ENCODE results near the gene ZNF497.
"Not testable (repeated sequence)": the region's sequence is repeated elsewhere in the genome, so short reads cannot be mapped to it uniquely, and the experiment has no call there.

ZNF497 gene

GRCh38 chr19:58393725-58394033 lies 31.1 kb upstream of the ZNF497 start:
- no peak for DNase-seq

- DNase-seq: no peak
These were observed 30.6 kb upstream of the ZNF497 start for GRCh38 chr19:58392945-58393724.

GRCh38 chr19:58388175-58388526 lies 25.6 kb upstream of the ZNF497 start:
- DNase-seq: no peak

GRCh38 chr19:58387338-58388174 lies 25.0 kb upstream of the ZNF497 start:
- DNase-seq: no peak

GRCh38 chr19:58386576-58387337 lies 24.2 kb upstream of the ZNF497 start, which contains the start of gene RPS5:
TSS of gene RPS5 (plus strand) at chr19:58387269. CDS start at chr19:58388138, 869 bp downstream.
- DNase-seq: peak; percentile 98

- DNase-seq: no peak
These were observed 23.5 kb upstream of the ZNF497 start for GRCh38 chr19:58385891-58386575.

- no peak for DNase-seq
These were observed 22.9 kb upstream of the ZNF497 start for GRCh38 chr19:58385313-58385890.

GRCh38 chr19:58382997-58383603 lies 20.5 kb upstream of the ZNF497 start:
- DNase-seq: no peak

GRCh38 chr19:58381460-58382212 lies 19.1 kb upstream of the ZNF497 start:
- DNase-seq: no peak

- peak; percentile 100 for DNase-seq
These were observed 18.3 kb upstream of the ZNF497 start, which contains the start of gene ZNF837 for GRCh38 chr19:58380662-58381459. TSS of gene ZNF837 (minus strand) at chr19:58381030. CDS start at chr19:58369332, 11,698 bp downstream.

GRCh38 chr19:58380037-58380661 lies 17.6 kb upstream of the ZNF497 start:
- no peak for DNase-seq

GRCh38 chr19:58379246-58379645 lies 16.7 kb upstream of the ZNF497 start:
- no peak for DNase-seq

- not testable (repeated sequence) for DNase-seq
These were observed 14.2 kb upstream of the ZNF497 start for GRCh38 chr19:58376724-58377123.

- DNase-seq: no peak
These were observed 11.6 kb upstream of the ZNF497 start for GRCh38 chr19:58374200-58374599.

GRCh38 chr19:58372311-58373133 lies 10.0 kb upstream of the ZNF497 start:
- DNase-seq: no peak

- no peak for DNase-seq
These were observed 6.2 kb upstream of the ZNF497 start for GRCh38 chr19:58368561-58369360.

GRCh38 chr19:58367698-58368454 lies 5.3 kb upstream of the ZNF497 start:
- DNase-seq: no peak
